HG03103 (cell line): ENCODE measurements around the gene TTLL3.

Experiments used
- ATAC-seq: cut with Tn5 transposase; IDR thresholded peaks from one replicate; pipeline ENCODE4 v1.9.1; 2021; ENCODE audit warnings: low read depth; ENCODE audit not compliant: unreplicated experiment

Gene TTLL3

DNA sequence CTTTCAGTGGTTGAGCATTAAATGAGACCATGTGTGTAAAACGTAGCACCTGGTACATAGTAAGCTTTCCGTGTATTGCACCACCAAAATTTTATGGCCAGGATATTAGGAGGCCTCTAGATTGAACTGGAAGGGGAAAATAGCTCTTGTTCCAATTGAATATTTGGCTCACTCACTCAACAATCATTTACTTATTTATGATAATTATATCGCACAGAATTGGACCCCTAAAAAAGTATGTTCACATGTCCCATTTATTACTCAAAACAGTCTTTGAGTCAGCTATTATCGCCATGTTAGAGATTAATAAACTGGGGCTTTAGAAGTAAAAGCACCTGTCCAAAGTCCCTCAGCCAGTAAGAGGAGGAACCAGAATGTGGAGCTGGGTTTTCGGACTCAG lies 5.1 kb upstream of the TTLL3 start:
- no peak for ATAC-seq

DNA sequence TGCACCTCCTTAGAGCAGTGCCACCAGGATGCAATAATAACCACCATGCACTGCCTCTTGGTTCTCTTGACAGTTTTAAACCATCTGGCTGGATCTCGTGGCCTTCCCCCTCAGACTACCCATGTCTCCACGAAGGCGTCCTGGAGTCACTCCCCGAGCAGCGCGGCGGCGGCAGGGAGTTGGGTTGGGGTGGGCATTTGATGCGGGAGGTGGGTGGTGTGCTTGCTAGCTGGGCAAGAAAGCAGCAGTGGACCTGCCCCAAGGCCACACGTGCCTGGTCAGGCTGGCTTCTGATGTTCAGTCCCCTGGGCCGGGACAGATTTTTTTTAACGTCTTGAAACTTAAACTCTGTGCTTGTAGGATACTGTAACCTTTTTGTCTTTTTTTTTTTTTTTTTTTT lies 3.9 kb upstream of the TTLL3 start:
- no peak for ATAC-seq

GRCh38 chr3:9806688-9807589 lies 3.1 kb upstream of the TTLL3 start:
- no peak for ATAC-seq

GRCh38 chr3:9807981-9808344 lies 2.1 kb upstream of the TTLL3 start:
- no peak for ATAC-seq

GRCh38 chr3:9808345-9809037 lies 1.6 kb upstream of the TTLL3 start:
- no peak for ATAC-seq

- no peak for ATAC-seq
These were observed 835 bp upstream of the TTLL3 start for GRCh38 chr3:9809239-9809614.

- ATAC-seq: no peak
These were observed 340 bp downstream of the TTLL3 start for GRCh38 chr3:9810433-9810770.

DNA sequence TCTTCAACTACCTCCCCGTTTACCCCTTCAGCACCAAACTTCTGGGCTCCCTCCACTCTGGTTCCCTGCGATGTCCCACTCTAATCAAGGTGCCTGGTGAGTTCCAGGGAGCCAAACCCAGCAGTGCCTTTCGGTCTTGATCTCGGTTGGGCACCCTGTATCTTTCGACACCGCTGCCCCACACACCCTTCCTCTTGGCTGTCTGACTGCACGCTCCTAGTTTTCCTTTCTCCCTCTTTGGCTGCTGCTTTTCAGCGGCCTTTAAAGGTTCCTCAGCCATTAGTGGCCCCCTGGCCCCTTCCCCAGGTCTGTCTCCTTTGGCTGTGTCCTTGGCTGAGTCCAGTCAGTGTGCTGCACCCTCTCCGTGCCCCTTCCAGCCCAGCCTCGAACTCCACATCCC lies 784 bp downstream of the TTLL3 start:
- no peak for ATAC-seq

DNA sequence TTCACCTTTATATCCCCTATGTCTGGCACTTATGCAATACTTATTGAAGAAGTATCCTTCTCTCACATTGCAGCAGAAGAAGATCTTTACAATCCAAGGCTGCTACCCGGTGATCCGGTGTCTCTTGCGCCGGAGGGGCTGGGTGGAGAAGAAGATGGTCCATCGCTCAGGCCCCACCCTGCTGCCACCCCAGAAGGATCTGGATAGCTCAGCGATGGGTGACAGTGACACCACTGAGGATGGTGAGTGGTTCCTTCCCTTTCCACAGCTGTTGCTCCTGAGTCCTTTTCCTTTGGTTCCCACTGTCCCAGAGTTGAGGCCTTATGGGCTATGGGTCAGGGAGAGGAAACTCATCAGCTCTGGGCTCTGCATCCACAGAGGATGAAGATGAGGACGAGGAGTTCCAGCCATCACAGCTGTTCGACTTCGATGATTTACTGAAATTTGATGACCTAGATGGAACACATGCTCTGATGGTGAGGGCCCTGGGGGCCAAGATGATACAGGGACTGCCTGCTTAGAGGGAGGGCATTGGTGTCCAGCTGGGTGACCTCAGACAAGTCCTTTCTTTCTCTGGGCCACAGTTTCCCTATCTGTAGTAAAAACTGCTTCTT lies 2.9 kb downstream of the TTLL3 start:
- no peak for ATAC-seq

DNA sequence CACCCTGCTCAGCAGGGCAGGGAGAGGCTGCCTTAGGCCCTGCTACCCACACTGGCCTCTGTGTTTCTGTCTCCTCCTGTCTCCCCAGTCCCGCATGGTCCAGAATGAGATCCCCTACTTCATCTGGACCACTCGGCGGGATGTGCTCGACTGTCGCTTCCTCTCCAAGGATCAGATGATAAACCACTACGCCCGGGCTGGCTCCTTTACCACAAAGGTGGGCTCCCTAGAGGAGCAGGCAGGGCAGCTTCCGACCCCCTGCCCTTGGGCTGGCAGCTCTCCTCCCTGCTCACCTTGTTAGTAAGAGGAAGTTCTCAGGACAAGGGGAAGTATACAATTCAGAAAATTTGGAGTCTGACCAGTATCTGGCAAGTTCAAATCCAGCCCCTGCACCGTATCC lies 5.9 kb downstream of the TTLL3 start:
- ATAC-seq: no peak

DNA sequence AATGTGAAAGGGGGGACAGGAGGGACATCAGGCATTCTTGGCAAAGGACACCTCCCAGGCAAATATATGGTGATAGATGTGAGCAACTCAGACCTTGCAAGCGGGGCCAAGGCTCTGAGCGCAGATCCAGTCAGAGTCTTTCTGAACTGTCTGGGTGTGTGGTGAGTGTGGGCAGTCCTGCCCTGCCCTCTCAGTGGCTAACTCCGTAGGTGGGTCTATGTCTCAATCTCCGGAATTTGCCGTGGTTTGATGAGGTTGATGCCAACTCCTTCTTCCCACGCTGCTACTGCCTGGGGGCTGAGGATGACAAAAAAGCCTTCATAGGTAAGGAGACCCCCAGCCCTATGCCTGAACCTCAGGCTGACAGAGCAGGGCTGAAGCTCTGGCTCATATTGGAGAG lies 7.4 kb downstream of the TTLL3 start:
- no peak for ATAC-seq

DNA sequence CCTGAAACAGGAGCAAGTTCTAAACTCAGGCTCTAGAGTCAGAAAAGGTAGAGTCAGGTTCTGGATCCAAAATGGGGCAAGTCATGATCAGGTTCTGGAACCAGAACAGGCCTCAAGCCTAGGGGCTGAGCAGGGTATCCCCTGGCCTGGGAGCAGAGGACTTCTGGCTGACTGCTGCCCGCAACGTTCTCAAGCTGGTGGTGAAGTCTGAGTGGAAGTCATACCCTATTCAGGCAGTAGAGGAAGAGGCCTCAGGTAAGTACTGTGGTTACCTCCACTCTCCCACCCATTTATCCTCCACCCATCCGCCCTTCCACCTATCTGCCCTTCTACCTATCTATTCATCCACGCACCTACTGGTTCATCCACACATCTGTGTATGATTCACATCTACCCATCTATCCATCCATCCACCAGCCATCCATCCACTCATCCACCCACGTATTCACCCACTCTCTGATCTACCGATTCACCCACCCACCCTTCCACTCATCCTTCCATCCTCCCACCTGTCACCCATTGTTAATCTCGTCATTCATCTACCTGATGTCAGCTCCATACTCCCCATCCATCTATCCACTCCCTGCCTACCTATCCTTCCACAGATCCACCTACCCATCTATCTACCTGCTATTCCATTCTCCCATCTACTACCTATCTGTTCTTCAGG lies 8.7 kb downstream of the TTLL3 start:
- ATAC-seq: no peak

DNA sequence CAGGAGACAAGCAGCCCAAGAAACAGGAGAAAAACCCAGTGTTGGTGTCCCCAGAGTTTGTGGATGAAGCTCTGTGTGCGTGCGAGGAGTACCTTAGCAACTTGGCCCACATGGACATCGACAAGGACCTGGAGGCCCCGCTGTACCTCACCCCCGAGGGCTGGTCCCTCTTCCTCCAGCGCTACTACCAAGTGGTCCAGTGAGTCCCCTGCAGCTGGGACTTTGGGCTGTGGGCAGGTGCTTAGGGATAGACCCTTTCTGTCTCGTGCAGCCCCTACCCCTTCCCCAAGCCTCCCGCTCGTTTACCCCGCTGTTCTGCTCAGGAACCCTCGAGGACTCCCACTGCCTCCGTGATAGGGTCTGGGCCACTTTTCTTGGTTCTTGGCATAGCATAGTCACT lies 10.5 kb downstream of the TTLL3 start:
- ATAC-seq: no peak

- no peak for ATAC-seq
These were observed 10.9 kb downstream of the TTLL3 start for GRCh38 chr3:9820946-9821345.

DNA sequence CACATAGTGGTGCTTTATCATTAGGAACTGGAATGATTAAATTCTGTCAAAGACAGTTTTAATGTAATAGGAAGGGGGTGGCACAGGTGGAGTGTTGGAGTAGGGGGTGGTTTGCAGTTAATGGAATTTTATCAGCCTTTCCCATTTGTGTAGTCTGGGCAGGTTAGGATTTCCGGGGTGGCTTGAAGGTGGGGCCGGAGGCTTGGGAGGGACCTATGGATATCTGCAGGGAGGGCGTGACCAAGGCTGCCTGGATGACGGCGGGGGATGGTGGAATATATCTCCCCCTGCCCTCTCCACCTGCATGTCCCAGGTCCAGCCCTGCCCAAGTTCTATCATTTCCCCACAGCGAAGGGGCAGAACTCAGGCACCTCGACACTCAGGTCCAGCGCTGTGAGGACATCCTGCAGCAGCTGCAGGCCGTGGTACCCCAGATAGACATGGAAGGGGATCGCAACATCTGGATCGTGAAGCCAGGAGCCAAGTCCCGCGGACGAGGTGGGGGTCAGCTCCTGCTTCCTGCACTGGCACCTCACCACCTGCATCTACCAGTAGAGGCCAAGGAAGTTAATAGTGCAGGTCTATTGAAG lies 15.5 kb downstream of the TTLL3 start:
- ATAC-seq: no peak

DNA sequence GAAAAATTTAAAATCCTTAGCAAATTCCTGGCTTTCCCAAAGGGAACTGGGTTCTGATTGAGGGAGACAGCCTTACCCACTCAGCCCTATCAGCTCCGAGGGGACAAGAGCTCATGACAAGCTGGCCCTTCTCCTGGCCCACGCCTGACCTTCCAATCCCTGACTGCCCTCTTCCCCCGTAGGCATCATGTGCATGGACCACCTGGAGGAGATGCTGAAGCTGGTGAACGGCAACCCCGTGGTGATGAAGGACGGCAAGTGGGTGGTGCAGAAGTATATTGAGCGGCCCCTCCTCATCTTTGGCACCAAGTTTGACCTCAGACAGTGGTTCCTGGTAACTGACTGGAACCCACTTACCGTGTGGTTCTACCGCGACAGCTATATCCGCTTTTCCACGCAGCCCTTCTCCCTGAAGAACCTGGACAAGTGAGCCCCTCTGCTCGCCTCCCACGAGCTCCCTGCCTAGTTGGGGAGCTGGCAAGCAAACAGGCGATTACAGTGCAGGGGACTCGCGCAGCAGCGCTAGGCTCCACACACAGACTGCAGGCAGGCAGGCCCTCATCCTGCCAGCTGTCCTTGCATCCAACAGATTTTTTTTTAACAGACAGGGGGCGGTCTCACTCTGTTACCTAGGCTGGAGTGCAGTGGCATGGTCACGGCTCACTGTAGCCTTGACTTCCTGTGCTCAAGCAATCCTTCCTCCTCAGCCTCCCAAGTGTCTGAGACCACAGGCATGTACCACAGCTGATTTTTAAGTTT lies 16.9 kb downstream of the TTLL3 start:
- ATAC-seq: no peak

- ATAC-seq: no peak
These were observed 19.0 kb downstream of the TTLL3 start for GRCh38 chr3:9828801-9829755.

- no peak for ATAC-seq
These were observed 21.2 kb downstream of the TTLL3 start for GRCh38 chr3:9831253-9831652.

GRCh38 chr3:9833078-9833477 lies 23.0 kb downstream of the TTLL3 start:
- ATAC-seq: no peak
